WI38 (cell line): ENCODE data around the gene COL5A1.

ENCODE experiments used
- H3K4me3 ChIP-seq: 2 replicates; pipeline ENCODE4 v1.5.1; 2011; ENCODE audit warnings: low read depth, mild to moderate bottlenecking, control low read depth, low read length
- CTCF ChIP-seq: IDR thresholded peaks from 2 replicates; pipeline ENCODE4 v1.5.1; 2012; ENCODE audit warnings: low read depth, mild to moderate bottlenecking, control low read depth, low read length

Gene COL5A1

DNA sequence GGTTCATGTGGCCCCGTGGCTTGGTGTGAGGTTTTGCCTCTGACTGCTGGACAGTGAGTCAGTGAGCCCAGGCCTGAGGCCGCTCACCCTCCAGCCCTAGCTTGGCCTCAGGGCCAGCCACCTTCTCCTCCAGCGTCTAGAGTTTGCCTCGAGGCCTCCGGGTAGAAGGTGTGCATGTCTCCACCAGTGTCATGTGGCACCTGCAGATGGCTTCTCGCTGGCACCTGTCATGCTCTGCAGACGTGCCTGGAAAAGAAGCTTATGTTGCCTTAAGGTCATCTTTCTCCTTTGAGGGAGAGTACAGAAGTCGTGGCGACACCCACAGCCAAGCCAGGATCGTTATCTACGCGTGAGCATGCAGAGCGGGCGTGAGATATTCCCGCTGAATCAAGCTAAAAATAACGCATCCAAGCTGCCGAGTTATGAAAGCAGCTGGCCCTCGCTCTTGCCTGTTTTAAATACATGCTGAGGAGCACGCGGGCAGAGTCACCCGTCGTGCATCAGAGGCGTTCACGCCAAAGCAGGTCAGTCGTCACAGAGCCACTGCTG, 159.3 kb downstream of the COL5A1 start:
- TF ChIP-seq CTCF = no peak
- H3K4me3 ChIP-seq = no peak overlapping the region

GRCh38 chr9:134802216-134802795, 160.7 kb downstream of the COL5A1 start:
- TF ChIP-seq CTCF = no peak
- no peak overlapping the region for H3K4me3 ChIP-seq

DNA sequence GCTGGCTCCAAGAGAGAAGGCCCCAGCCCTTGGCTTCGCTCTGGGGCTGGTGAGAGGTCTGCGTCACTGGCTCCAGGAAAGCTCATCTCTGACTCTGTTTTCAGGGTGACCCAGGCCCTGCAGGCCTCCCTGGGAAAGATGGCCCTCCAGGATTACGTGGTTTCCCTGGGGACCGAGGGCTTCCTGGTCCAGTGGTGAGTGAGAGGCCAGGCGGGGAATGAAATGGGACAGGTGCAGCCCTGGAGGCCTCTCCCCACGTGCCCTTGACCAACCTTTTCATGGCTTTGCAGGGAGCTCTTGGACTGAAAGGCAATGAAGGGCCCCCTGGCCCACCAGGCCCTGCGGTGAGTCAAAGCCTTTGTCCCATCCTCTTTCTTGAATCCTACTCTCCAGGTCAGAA, 163.3 kb downstream of the COL5A1 start:
- no peak for TF ChIP-seq CTCF
- H3K4me3 ChIP-seq = no peak overlapping the region

- H3K4me3 ChIP-seq = no peak overlapping the region
- no peak for TF ChIP-seq CTCF
Measured at GRCh38 chr9:134807716-134808446, 166.3 kb downstream of the COL5A1 start.

GRCh38 chr9:134808447-134808792, 166.8 kb downstream of the COL5A1 start:
- no peak for TF ChIP-seq CTCF
- no peak overlapping the region for H3K4me3 ChIP-seq

- TF ChIP-seq CTCF = no peak
- H3K4me3 ChIP-seq = no peak overlapping the region
Measured at GRCh38 chr9:134809292-134809691, 167.7 kb downstream of the COL5A1 start.

DNA sequence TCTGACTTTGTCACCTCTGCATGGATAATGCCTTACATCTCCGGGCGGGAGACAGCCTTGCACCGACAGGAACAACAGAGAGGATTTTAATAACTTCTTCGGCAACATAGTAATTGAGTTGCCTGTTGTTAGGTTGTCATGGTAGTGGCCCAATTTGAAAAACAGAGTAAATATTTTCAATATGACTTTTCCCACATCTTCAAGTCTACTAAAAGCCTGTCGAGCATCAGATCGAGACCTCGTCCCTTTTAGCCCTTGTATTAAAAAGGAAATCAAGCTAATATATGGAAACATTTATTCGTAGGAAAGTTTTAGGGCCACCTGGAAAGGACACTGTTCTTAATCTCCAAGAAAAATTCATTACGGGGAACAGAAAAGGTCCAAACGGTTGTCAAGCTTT, 168.2 kb downstream of the COL5A1 start:
- no peak for TF ChIP-seq CTCF
- H3K4me3 ChIP-seq = no peak overlapping the region
